Superior temporal gyrus (tissue), 1 donor: ENCODE data around the gene PHF21A.

ENCODE experiments used
- DNase-seq: peaks from one replicate; pipeline ENCODE4 v3.0.0-alpha.2; 2016; ENCODE audit errors: extremely low spot score

Gene PHF21A

DNA sequence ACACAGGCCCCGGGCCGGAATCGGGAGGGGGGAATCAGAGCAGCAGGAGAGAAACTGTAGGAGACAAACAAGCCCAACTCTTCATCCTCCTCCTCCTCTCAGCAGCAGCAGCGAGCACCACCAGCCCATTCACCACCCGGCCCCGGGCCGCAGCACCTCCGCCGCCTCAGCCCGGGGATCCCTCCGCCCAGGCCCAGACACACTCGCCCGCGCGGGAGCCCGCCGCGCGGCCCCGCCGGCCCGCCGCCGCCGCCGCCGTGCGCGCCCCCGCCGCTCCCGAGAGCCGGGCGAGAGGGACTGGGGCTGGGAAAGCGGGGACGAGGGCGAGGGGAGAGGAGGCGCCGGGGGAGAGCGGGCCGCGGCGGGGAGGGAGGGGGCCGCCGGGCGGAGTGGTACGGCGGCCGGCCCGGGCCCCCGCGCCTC, at the start of gene PHF21A:
TSS of gene PHF21A (minus strand) at position 154 of the 423 bp plus-strand sequence. CDS start 37,235 bp downstream, outside the sequence.
- no peak for DNase-seq

DNA sequence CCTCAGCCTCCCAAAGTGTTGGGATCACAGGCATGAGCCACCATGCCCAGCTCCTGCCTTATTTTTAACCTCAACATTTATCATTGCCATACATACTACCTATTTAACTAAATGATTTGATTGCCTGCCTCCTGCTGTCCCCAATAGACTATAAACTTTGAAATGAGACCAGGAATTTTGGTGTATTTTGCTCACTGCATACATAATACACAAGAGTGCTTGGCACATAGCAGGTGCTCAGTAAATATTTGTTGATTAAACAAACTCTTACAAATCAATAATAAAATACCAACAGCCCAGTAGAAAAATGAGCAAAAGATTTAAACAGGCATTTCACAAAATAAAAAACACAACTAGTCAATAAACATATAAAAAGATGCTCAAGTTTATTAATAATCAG, 49.5 kb upstream of the PHF21A start:
- no peak for DNase-seq

DNA sequence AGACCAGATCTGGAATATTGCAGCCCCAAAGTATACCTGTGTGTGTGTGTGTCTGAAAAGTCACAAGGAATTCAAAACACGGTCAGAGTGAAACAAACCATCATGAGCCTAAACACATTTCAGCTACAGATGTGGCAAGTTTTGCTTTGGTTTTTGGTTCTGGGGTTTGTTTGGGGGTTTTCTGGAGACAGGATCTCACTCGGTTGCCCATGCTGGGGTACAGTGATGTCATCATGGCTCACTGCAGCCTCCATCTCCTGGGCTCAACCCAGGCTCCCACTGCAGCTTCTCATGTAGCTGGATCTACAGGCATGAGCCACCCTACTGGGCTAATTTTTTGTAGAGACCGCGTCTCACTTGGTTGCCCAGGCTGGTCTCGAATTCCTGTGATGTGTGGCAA, 41.4 kb upstream of the PHF21A start:
- DNase-seq = no peak

DNA sequence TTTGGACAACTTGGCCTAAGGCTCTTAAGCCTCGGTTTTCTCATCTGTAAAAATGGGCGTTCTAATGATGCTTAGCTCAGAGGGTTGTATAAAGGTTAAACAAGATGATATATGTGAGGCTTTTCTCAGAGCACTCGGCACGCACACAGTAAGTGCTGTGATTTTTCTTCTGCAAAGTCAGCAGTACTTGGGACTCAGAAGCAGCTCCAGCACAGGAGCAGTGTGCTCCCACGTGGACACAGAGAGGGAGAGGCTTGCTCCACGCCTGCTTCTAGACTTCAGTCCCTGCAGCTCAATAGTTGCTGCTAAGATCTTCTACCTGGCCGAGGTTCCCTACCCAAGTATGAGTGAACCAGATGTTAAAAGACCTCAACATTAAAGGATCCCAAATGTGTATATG, 39.9 kb upstream of the PHF21A start:
- no peak for DNase-seq

DNA sequence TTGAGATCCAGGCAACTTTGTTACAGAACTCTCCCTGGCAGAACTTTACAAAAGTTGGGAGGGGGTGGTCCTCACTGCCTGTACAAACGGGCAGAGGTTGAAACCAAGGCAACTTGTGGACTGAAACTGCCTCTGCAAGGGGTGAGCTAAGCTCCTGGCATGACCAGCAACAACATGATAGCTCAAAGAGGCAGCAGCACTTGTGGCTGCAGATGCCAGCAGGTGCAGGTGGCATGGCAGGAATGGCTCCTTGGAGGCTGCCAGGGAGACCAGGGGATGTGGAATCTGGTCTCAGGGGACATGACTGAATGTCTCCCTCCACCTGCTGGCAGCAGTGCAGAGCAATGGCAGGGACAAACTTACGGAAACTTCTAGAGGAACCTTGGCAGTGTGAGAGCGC, 38.8 kb upstream of the PHF21A start:
- DNase-seq = no peak

DNA sequence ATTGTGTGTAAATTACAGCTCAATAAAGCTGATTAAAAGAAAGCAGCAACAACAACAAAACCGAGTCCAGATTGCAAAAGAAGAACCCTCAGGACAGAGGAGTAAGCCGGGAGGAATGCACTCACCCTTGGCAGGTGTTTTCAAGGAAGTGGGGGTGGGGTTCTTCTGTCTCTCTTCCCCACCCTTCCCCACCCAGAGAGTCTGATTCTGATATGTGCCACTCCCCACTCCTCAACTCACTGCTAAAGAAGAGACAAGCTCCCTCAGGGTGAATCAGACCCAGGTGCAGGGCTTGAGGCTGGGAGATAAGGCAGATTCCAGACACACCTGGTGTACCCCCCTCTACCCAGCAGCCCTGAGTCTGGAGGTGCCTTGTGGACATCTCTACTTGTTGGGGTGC, 38.4 kb upstream of the PHF21A start:
- DNase-seq = no peak

DNA sequence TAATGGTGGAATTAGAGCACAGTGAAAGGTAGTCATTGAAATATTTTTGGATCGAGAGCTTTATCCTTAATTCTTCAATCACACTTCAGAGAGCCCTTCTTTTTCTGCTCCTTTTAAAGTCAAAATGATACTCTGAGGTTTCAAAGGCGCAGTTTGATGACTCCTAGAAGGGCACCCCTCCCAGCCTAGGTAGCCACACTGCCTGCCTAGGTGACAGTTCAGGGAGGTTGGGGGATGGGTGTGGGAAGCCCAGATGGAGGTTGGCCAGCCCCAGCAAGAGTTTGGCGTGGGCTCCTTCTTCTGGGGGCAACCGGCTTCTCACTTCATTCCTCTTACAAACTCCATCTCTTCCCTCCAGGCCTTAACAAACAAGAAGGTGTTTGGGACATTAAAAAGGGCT, 28.6 kb upstream of the PHF21A start:
- DNase-seq = no peak

DNA sequence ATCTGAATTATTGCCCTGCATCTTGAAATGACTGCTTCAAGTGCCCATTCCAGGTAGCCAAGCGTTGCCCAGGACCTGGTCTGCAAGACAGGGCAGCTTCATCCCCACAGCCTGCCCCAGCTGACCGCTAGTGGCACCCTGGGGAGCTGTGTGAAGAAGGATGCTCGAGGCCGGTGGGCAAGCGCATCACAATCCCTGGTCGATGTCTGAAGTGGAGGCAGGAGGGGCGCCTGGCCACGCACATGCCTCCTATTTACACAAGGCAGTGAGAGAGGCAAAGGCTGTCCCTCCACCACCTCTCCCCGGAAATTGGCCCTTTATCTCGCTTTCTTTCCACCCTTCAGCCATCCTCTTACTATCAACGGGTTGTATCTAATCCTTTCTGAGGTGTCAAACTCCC, 28.1 kb upstream of the PHF21A start:
- no peak for DNase-seq

DNA sequence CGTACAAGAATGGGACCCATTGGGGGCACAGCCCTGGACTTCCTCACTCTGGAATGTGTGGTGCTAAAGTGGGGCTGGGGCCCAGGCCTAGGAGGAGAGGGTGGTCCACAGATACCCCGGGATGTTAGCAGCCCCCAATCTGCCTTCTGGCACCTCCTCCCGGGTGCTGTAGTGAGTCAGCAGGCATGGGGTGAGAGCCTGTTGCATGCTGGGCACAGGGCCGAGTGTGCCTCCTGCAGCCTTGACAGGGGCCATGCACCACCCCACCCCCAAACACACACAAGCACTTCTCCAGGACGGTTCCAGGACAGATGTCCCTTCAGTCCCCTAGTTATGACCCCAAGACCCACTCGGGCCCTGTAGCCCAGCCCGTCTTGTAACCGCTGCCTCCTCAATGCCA, 23.5 kb upstream of the PHF21A start:
- no peak for DNase-seq

DNA sequence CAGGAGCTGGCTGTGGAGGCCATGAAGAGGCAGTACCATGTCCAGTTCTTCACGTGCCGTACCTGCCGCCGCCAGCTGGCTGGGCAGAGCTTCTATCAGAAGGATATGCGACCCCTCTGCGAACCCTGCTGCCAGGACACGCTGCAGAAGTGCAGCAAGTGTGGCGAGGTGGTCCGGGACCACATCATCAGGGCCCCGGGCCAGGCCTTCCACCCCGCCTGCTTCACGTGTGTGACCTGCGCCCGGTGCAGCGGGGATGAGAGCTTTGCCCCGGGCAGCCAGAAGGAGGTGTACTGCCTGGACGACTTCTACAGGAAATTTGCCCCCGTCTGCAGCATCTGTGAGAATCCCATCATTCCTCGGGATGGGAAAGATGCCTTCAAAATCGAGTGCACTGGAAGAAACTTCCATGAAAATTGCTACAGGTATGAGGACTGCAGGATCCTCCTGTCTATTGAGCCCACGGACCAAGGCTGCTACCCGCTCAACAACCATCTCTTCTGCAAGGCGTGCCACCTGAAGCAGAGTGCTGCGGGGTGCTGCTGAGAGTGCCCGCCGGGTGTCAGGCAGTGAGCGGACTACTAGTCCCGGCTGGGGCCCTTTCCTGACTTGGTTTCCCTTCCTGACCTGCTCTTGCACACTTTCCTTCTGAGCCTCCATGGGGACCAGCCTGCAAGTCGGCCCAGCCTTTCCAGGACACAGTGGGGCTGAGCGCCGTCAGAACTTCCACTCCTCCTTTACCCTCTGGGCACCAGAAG, 22.0 kb upstream of the PHF21A start:
- DNase-seq = no peak

DNA sequence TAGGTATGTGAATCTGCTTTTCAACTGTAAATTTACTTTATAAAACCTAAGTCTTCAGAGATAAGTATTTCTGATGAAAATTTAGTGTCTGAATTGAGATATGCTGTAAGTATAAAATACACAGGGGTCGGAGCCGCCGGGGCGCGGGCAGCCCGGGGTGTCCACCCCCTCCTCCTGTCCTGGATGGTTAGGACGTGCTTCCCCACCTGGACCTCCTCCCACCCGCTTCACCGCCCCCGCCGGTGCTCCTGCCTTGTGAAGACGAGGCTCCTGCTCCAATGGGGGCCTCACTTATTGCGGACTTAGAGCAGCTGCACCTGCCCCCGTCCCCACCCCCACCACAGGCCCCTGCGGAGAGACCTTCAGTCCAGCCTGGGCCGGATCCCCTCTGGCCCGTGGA, 21.3 kb upstream of the PHF21A start:
- no peak for DNase-seq

DNA sequence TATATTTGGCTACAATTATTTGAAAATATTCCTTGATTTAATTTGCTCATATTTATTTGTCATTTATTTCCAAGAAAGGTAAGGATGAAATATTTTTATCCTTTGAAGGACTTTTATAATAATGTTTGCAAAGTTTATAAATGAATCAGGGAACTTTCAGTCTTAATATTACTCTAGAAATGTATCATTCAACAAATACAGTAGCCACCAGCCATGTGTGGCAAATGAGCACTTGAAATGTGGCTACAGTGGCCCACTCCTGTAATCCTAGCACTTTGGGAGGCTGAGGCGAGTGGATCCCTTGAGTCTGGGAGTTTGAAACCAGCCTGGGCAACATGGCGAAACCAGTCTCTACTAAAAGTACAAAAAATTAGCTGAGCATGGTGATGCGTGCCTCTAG, 20.3 kb upstream of the PHF21A start:
- no peak for DNase-seq

DNA sequence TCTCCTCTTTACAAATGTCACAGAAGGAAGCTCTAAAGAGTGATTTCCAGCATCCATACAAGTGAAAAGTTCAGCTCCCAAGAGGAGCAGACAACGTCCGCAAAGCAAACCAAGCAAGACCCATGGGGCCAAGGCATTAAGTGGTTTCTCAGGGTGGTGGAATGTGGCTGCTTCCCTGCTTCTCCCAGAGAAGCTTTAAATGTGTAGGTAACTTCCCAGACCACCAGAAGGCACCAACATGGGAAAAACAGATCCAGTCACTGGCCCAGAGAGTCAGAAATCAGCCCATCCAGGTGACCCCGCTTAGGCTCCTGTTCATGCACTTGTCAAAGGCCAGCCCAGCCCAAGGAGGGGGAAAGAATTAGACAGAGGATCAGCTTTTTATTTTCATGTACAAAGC, 13.3 kb upstream of the PHF21A start:
- no peak for DNase-seq

DNA sequence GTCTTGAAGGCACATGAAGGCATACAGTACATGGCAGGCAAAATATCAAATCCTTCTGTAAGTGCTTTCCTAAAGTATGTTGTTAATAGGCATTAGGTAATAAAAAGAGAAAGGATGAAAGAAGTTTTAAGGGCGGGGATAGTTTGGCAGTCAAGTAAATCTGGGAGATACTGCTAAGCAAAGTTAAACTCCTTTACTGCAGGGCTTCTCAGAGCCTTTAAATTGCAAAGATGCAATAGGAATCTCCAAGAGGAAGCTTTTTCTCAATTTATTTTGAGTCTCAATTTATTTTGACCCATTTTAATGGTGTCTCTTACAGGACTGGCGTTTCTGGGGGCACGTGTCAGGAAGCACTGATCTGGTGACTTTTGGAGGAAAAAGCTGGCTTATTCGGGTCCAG, 12.8 kb upstream of the PHF21A start:
- no peak for DNase-seq

DNA sequence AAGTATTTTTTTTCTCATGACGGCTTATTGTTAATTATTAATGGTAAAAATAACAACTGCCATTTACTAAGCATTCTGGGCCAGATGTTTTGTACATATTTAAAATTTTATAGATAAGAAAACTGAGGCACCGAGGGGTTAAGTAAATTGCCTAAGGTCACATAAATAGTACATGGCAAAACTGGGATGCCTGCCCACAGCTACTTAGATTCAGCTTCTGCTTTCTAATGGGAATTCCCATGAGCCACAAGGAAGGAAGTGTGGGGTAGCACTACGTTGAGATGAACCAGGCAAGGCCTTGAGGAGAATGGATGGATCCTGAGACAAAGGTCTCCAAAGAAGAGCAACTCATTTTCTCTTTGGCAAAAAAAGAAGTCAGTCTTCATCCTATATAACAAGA, 11.9 kb upstream of the PHF21A start:
- DNase-seq = no peak

DNA sequence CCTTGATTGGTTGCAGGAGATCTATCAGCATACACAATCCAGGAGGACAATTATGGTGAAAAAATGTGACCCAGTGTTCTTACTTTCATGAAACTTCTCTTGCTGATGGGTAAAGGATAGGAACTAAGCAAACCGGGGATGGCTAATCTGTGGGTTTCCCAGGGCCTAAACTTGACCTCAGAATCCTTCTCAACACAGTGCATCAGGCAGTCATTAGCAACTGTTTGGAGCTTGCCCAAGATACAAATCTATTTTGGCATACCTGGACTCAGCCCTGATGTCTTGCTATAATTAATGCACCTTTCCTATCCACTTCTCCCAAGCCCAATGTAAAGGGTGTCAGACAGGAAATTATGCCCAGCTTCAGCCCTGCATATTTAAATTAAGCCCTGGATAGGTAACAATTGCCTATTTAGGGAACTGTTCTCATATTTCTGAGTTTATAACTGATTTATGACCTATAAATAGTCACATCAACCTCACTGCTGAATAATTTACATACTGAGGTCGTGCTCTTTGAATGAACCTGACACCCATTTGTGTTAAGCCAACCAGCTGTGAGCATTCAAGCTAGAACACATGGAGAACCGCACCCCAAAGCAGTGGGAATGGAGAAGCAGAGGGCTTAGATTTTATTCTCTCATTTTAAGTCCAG, 9.2 kb upstream of the PHF21A start:
- no peak for DNase-seq

DNA sequence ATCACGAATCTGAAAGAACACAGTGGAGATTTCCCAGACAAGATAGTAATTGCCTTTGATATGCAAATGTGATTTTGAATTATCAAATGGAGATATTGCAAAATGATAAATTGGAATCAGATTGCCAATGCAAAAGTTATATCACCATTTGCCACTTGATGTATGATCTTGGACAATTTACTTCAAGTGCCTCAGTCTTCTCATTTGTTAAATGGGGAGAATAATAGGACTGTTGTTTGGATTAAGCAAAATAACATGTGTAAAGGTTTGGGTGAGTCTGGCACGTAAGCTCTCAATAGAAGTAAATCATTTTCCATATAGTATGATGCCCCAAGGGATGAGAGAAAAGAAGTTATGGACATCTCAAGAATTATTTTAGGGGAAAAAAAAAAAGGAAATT, 7.9 kb upstream of the PHF21A start:
- no peak for DNase-seq

DNA sequence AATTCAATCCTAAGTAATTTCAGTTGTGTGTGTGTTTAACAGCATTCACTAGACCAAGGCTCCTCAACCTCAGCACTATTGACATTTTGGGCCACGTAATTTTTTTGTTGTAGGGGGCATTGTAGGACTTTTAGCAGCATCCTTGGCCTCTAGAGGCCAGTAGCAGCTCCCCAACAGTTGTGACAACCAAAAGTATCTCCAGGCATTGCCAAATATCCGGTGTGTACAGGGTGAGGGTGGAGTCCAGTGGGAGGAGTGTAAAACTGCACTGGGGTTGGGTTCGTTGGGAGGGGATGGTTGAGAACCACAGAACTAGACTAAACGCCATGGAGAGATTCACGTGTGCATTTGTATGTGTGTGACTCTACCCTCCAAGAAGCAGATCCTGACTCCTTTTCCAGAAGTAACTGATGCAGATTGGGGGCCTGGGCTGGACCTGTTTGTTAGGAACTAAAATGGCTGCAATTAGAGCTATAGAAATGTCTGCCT, 5.9 kb upstream of the PHF21A start:
- DNase-seq = no peak

DNA sequence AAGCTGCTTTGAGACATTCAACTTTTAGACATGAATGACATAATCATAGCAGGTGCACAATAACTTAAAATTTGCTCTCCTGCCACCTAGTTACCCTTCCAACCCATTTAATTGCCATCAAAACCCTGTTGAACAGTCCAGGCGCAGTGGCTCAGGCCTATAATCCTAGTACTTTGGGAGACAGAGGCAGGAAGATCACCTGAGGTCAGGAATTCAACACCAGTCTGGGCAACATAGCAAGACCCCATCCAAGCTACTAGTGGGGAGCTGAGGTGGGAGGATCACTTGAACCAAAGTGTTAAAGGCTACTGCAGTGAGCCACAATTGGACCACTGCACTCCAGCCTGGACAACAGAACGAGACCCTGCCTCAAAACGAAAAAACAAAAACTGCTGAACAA, 4.0 kb upstream of the PHF21A start:
- no peak for DNase-seq

DNA sequence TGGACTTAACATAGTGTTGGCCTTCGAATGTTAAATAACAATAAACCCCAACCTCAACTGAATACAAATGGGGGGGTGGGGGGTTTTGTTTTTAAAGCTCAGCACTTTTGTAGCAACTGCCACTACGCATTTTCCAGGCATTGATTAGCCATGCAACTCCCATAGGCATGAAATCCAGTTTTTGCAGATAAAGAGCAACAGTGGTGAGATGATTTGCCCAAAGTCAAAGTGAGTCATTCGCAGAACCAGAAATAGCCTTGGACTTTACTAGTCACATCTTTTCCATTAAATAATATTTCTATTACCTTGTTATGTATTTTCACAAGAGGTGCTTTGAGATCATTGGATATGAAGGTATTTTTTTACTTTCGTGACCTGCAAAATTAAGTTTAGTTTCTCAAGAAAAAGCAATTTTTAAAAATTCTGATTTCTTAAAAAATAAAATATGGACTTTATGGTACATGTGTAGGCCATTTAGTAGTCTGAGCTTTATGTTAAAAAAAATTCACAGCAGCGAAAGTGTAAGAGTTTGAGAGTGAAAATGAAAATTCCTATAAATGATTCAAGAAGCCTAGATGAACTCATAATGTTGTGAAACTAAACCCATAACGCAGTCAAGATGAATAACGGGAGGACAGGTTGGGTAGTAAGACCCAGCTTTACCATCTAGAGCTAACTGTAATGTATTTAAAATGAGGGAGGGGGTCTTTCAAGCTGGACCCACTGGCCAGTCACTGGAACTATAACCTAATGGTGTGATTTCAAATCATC, 1.9 kb upstream of the PHF21A start:
- peak; percentile 24 for DNase-seq

DNA sequence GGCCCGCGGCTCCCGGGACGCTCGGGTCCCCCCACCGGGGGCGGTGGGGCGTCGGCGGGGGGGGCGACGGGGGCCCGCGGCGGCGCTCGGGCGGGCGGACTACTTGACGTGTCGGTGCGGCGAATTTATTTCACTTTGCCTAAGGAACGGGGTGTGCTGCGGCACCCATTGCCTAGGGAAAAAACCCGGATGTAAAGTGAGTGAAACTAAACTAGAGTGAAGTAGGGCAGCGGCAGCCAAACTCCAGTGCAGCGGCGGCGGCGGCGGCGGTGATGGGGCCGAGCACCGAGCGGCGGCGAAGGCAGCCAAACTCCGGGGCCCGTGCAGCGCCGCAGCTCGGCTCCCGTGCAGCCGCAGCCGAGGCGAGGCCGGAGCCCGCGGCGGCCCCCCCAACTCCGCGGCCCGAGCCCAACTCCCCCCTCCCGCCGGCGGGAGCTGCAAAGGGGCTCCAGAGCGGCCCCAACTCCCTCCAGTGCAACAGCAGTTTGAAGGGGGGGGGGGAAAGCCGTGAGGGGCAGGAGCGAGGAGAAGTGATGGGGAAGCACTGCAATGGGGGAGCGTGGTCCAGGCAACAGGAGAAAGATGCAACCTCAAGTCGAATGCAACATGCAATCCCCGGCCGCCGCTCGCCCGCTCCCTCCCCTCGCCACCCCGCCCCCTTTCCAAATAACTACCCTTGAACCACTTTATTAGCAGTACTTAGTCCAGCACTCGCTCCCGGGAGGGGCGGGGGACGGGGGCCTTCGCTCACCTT, 647 bp upstream of the PHF21A start:
- peak; percentile 89 for DNase-seq
